K562 (cell line): ENCODE measurements around the gene WIF1. TPM values are rescaled to one million over a fixed set of nuclear protein-coding genes. Genes with fewer than 3 reads are reported as not detected.

ENCODE experiments used
- ATAC-seq: fragments of 200-7000 bp; cut with Tn5 transposase; 3 replicates; pipeline ENCODE4 v1.9.1; 2020; ENCODE audit warnings: moderate library complexity
- BruUV-seq: library from RNA; stranded (reverse); fragments of 400-500 nt; replicated peaks from 2 replicates; lab custom pipeline; 2021; lab: Mats Ljungman, UMichigan
- CTCF ChIA-PET: fragments of 300-600 bp; formaldehyde crosslinking; extraction: SDS; loops from one replicate; lab custom pipeline; 2021; ENCODE audit warnings: low intra/inter-chr PET ratio; lab: Yijun Ruan, JAX
- POLR2A ChIA-PET: fragments of 300-600, 350-650 bp; sonication (Branson Sonifier 250); formaldehyde crosslinking; extraction: SDS; loops from one replicate; lab custom pipeline; 2021; ENCODE audit warnings: antibody characterized with exemption, inconsistent platforms; lab: Yijun Ruan, JAX
- DNase-seq, 4 experiments: peaks; one replicate each; pipeline versions ENCODE4 v3.0.0 to v3.0.0-alpha.2; 2011 to 2018; ENCODE audit warnings: low spot score in 3 of 4, mixed read lengths in 3 of 4; ENCODE audit errors: extremely low read depth in 1 of 4
- FAIRE-seq: peaks from 2 replicates; lab custom pipeline; 2011; peaks lifted over from hg19 to GRCh38; lab: Jason Lieb, UNC
- H2AFZ ChIP-seq: 2 replicates; pipeline ENCODE4 v1.6.0; 2011; ENCODE audit warnings: low read depth, low read length, control low read depth, inconsistent platforms
- H3K27ac ChIP-seq: fragments of 200-600 bp; 3 replicates; pipeline ENCODE4 v1.8.0; 2011; ENCODE audit warnings: low read depth, mild to moderate bottlenecking, control low read depth, inconsistent platforms, low read length, moderate library complexity, mixed read lengths; ENCODE audit errors: extremely low read depth
- H3K27me3 ChIP-seq, 2 experiments: fragments of 300-600 bp in 1 of 2; 2 replicates in 1 of 2; 3 replicates in 1 of 2; pipeline versions ENCODE4 v1.6.0 to v1.8.0; 2011; ENCODE audit warnings: inconsistent platforms in 2 of 2, low read length in 2 of 2, mild to moderate bottlenecking in 1 of 2, mixed read lengths in 1 of 2, moderate library complexity in 1 of 2; ENCODE audit not compliant: control insufficient read depth in 2 of 2, insufficient read depth in 2 of 2
- H3K36me3 ChIP-seq: fragments of 300-600 bp; 3 replicates; pipeline ENCODE4 v1.8.0; 2011; ENCODE audit warnings: mild to moderate bottlenecking, low read length, inconsistent platforms; ENCODE audit not compliant: control insufficient read depth, insufficient read depth
- H3K4me1 ChIP-seq, 2 experiments: fragments of 200-600 bp in 1 of 2; replicated peaks in 1 of 2; 2 replicates in 1 of 2; 3 replicates in 1 of 2; pipeline versions ENCODE4 v1.5.1 to v1.8.0; 2011; ENCODE audit warnings: inconsistent platforms in 2 of 2, low read length in 2 of 2, mild to moderate bottlenecking in 1 of 2, mixed read lengths in 1 of 2, moderate library complexity in 1 of 2; ENCODE audit not compliant: control insufficient read depth in 2 of 2, insufficient read depth in 2 of 2
- H3K4me2 ChIP-seq: 2 replicates; pipeline ENCODE4 v1.6.1; 2011; ENCODE audit warnings: low read length, control low read depth, inconsistent platforms, mixed read lengths; ENCODE audit not compliant: insufficient read depth
- H3K4me3 ChIP-seq: fragments of 200-600 bp; sonication (generic), shearing (Covaris generic); 2 replicates; pipeline ENCODE4 v1.5.1; 2016; ENCODE audit warnings: control low read depth, inconsistent platforms
- H3K79me2 ChIP-seq: fragments of 200-600 bp; 3 replicates; pipeline ENCODE4 v1.8.0; 2011; ENCODE audit warnings: low read length, inconsistent platforms; ENCODE audit not compliant: control insufficient read depth, insufficient read depth
- H3K9ac ChIP-seq, 2 experiments: 2 replicates each; pipeline versions ENCODE4 v1.6.0 to v1.6.1; 2011; ENCODE audit warnings: low read depth in 2 of 2, low read length in 2 of 2, control low read depth in 1 of 2, inconsistent platforms in 1 of 2, mild to moderate bottlenecking in 1 of 2, mixed read lengths in 1 of 2; ENCODE audit not compliant: insufficient read depth in 1 of 2
- H3K9me1 ChIP-seq: one replicate; pipeline ENCODE4 v1.6.0; 2011; ENCODE audit warnings: inconsistent platforms, mild to moderate bottlenecking, low read length, moderate library complexity; ENCODE audit not compliant: control insufficient read depth, insufficient read depth
- H3K9me3 ChIP-seq: replicated peaks from 2 replicates; pipeline ENCODE4 v1.5.1; 2011; ENCODE audit warnings: low read depth, low read length, inconsistent platforms; ENCODE audit not compliant: control insufficient read depth, insufficient read depth
- H4K20me1 ChIP-seq: replicated peaks from 2 replicates; pipeline ENCODE4 v1.6.1; 2011; ENCODE audit warnings: low read length, inconsistent platforms, mixed read lengths; ENCODE audit not compliant: control insufficient read depth, insufficient read depth
- JUND ChIP-seq, 2 experiments: IDR thresholded peaks; 2 replicates in 1 of 2; 3 replicates in 1 of 2; pipeline ENCODE4 v1.6.1; 2011; ENCODE audit warnings: borderline replicate concordance in 2 of 2, low read depth in 2 of 2, low read length in 2 of 2, improper control_type of control experiment in 1 of 2, missing biosample characterization in 1 of 2, missing genetic modification characterization in 1 of 2, missing genetic modification reagents in 1 of 2
- MTA2 ChIP-seq: fragments of 450-650 bp; IDR thresholded peaks from 2 replicates; pipeline ENCODE4 v1.6.1; 2016; ENCODE audit warnings: low read depth
- SPI1 ChIP-seq: IDR thresholded peaks from 2 replicates; pipeline ENCODE4 v1.6.1; 2011; ENCODE audit warnings: low read depth, low read length, control low read depth, borderline replicate concordance
- WGBS: fragments of 100-300 bp; shearing (Covaris generic); methylation state at CpG from one replicate; pipeline ENCODE4 v1.1.6; 2016; ENCODE audit warnings: low coverage, mixed read lengths; ENCODE audit not compliant: insufficient coverage; ENCODE audit errors: missing lambda C conversion rate; 5-methylcytosine and 5-hydroxymethylcytosine counted together
- in situ Hi-C: fragments of 300-500 bp; cut with MboI; formaldehyde crosslinking; loops from 4 replicates; pipeline ENCODE4 v1.15.0; 2018; ENCODE audit warnings: inconsistent platforms, mixed read lengths
- intact Hi-C: fragments of 100-400 bp; cut with micrococcal nuclease; formaldehyde crosslinking; loops from 2 replicates; pipeline ENCODE4 v1.14.2; 2022
- polyA plus RNA-seq, 8 experiments: library from polyadenylated mRNA; depleted of rRNA in 4 of 8; stranded (reverse) in 5 of 8; unstranded in 3 of 8; fragments of >200 nt; fragmentation: Nextera tagmentation in 2 of 8; fragmentation: Illumina TruSeq in 1 of 8; extraction: Ambion mirVana in 2 of 8; extraction: Trizol in 1 of 8; gene quantifications; 2 replicates each; pipeline versions ENCODE4 v1.2.1 to v1.2.3, GENCODE V29; 2011 to 2014; ENCODE audit warnings: inconsistent platforms in 1 of 8, missing spikeins in 1 of 8
- total RNA-seq, 7 experiments: library from RNA; depleted of rRNA in 6 of 7; stranded (reverse); fragments of >200 nt in 6 of 7; fragmentation: Illumina TruSeq in 2 of 7; extraction: Trizol in 2 of 7; gene quantifications; 2 replicates each; pipeline versions ENCODE4 v1.2.1 to v1.2.3, GENCODE V29; 2011 to 2021; ENCODE audit warnings: low replicate concordance in 1 of 7

The WIF1 gene
- total and polyA plus RNA-seq, 9 of the 15 experiments (the other 6 are each of a cell fraction or from before 2014, with no cell fraction given): not detected

GRCh38 chr12:65125975-65126374, 4.9 kb upstream of the WIF1 start (continued):
- peak; percentile 51 for TF ChIP-seq MTA2
- TF ChIP-seq, all 486 proteins: peak for 11

GRCh38 chr12:65125247-65125646, 4.1 kb upstream of the WIF1 start:
- WGBS: 0% methylated on average over 1 of the region's 1 CpG
- H3K4me2 ChIP-seq: no peak overlapping the region
- DNase-seq: no peak
- H3K9me1 ChIP-seq: no peaks in the 10 kb centered on the region
- ChIA-PET CTCF (no interaction called here), POLR2A (no interaction called here)
- H3K4me3 ChIP-seq: no peak overlapping the region
- peaks cover 0 to 10% of the 10 kb centered on the region in 2 experiments; a peak in 3 of 5 replicates for H3K4me1 ChIP-seq
- ATAC-seq: no peak
- no peak for TF ChIP-seq JUND (IDR thresholded peaks at IDR 0.05; ENCODE audit: borderline replicate concordance, low read depth, low read length)
- no peak for TF ChIP-seq JUND (tag; IDR thresholded peaks at IDR 0.05; ENCODE audit: borderline replicate concordance, low read depth, low read length)
- peak; percentile 43; the same call in 1 of the 2 replicates for TF ChIP-seq SPI1
- H3K27me3 ChIP-seq: peaks cover 4 to 10% of the 10 kb centered on the region in 2 experiments; a peak in 2 of 5 replicates
- H3K79me2 ChIP-seq: no peaks in the 10 kb centered on the region
- intact Hi-C loops: loop anchor here (10.0 kb wide), 1 partner anchor 110 kb away; no protein-coding TSS in a partner anchor
- H3K27ac ChIP-seq: no peak overlapping the region
- no peaks in the 10 kb centered on the region for H4K20me1 ChIP-seq
- in situ Hi-C loops: no loop called here
- H3K9me3 ChIP-seq: no peaks in the 10 kb centered on the region
- no peak for FAIRE-seq
- no peaks in the 10 kb centered on the region for H3K36me3 ChIP-seq
- no peak overlapping the region for H3K9ac ChIP-seq
- no peak overlapping the region for H2AFZ ChIP-seq
- BruUV-seq: no TSS peak
